HG03039 (cell line): Measurements from ENCODE around the gene DOK3.

Source experiments
- ATAC-seq: cut with Tn5 transposase; IDR thresholded peaks from one replicate; pipeline ENCODE4 v1.9.1; 2021; ENCODE audit warnings: mild to moderate bottlenecking, moderate library complexity; ENCODE audit not compliant: unreplicated experiment

The DOK3 gene

DNA sequence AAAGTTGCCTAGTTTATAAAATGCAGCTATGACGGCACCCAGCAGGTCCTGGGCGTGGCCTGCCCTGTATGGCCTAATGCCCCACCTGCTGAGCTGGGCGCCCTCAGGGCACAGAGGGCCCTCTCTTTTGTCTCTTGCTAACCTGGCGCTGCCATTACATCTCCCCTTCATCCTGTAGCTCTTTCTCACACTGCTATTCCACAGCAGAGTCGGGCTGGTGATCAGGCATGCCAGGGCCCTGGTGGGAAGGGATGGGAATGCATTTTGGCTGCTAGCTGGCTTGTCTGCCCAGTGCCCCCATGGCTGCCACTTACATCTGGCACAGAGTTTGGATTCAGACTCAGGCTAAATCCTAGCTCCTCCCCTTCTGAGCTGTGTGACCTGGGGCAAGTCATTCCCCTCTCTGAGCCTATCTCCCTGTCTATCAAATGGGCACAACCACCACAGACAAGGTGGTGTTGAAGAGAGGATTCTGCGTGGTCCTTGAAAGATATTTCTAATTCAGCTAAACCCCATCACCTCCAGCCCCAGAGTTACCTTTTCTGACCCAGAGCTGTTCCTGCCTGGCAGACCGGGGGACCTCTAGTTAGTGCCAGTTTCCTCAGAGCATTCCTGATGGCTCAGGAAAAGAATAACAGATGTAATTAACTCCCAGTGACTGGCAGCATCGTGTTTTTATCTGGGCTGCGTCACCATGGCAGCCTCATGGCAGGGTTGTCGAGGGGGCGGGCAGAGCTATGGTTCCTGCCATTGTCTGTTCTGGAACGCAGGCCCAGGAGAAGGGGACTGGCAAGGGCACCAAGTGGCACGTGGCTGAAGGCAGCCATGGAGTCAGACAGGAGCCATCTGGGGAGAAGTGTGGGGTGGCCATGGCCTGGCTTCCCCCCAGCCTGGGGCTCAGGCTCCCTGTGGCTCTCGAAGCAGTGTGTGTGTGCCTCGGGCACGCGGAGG lies 56.7 kb downstream of the DOK3 start:
- ATAC-seq = no peak
